ENCODE measurements around the gene CCR5AS.
"Not testable (repeated sequence)": the region's sequence is repeated elsewhere in the genome, so short reads cannot be mapped to it uniquely, and the experiment has no call there.

Gene CCR5AS

GRCh38 chr3:46440531-46441294, 33.8 kb upstream of the CCR5AS start:
- no peak for TF ChIP-seq JUND (IDR thresholded peaks at IDR 0.05; ENCODE audit: low read depth)
- DNase-seq (ENCODE audit: low read depth in 1 of 2, low spot score in 1 of 2) = no peak
- in situ Hi-C loops (cut with HindIII; ENCODE audit: low pct_unique_long_range_greater_than_20kb, low sequenced_read_pairs) = no loop called here

- in situ Hi-C loops (cut with HindIII; ENCODE audit: low pct_unique_long_range_greater_than_20kb, low sequenced_read_pairs) = no loop called here
- no peak for DNase-seq (ENCODE audit: low read depth in 1 of 2, low spot score in 1 of 2)
- TF ChIP-seq JUND (IDR thresholded peaks at IDR 0.05; ENCODE audit: low read depth) = no peak
Observed at GRCh38 chr3:46438831-46439230, 32.0 kb upstream of the CCR5AS start.

- in situ Hi-C loops (cut with HindIII; ENCODE audit: low pct_unique_long_range_greater_than_20kb, low sequenced_read_pairs) = no loop called here
- no peak for TF ChIP-seq JUND (IDR thresholded peaks at IDR 0.05; ENCODE audit: low read depth)
- DNase-seq (ENCODE audit: low read depth in 1 of 2, low spot score in 1 of 2) = no peak
Observed at GRCh38 chr3:46435081-46435726, 28.3 kb upstream of the CCR5AS start.

GRCh38 chr3:46433841-46434240, 27.0 kb upstream of the CCR5AS start:
- in situ Hi-C loops (cut with HindIII; ENCODE audit: low pct_unique_long_range_greater_than_20kb, low sequenced_read_pairs) = no loop called here
- DNase-seq (ENCODE audit: low read depth in 1 of 2, low spot score in 1 of 2) = no peak
- TF ChIP-seq JUND (IDR thresholded peaks at IDR 0.05; ENCODE audit: low read depth) = no peak

GRCh38 chr3:46433118-46433517, 26.3 kb upstream of the CCR5AS start:
- DNase-seq (ENCODE audit: low read depth in 1 of 2, low spot score in 1 of 2); in situ Hi-C loops (cut with HindIII; ENCODE audit: low pct_unique_long_range_greater_than_20kb, low sequenced_read_pairs): not testable (repeated sequence)

GRCh38 chr3:46431905-46432304, 25.0 kb upstream of the CCR5AS start:
- DNase-seq (ENCODE audit: low read depth in 1 of 2, low spot score in 1 of 2); in situ Hi-C loops (cut with HindIII; ENCODE audit: low pct_unique_long_range_greater_than_20kb, low sequenced_read_pairs): not testable (repeated sequence)

- DNase-seq (ENCODE audit: low read depth in 1 of 2, low spot score in 1 of 2); in situ Hi-C loops (cut with HindIII; ENCODE audit: low pct_unique_long_range_greater_than_20kb, low sequenced_read_pairs): not testable (repeated sequence)
Observed at GRCh38 chr3:46430879-46431278, 24.0 kb upstream of the CCR5AS start.

- no peak for TF ChIP-seq JUND (IDR thresholded peaks at IDR 0.05; ENCODE audit: low read depth)
- in situ Hi-C loops (cut with HindIII; ENCODE audit: low pct_unique_long_range_greater_than_20kb, low sequenced_read_pairs) = no loop called here
- no peak for DNase-seq (ENCODE audit: low read depth in 1 of 2, low spot score in 1 of 2)
Observed at GRCh38 chr3:46429671-46430070, 22.8 kb upstream of the CCR5AS start.

- in situ Hi-C loops (cut with HindIII; ENCODE audit: low pct_unique_long_range_greater_than_20kb, low sequenced_read_pairs) = no loop called here
- DNase-seq (ENCODE audit: low read depth in 1 of 2, low spot score in 1 of 2) = peak in 1 of 2 experiments; percentile 51
- TF ChIP-seq JUND (IDR thresholded peaks at IDR 0.05; ENCODE audit: low read depth) = no peak
Observed at GRCh38 chr3:46429250-46429649, 22.4 kb upstream of the CCR5AS start.

- in situ Hi-C loops (cut with HindIII; ENCODE audit: low pct_unique_long_range_greater_than_20kb, low sequenced_read_pairs) = no loop called here
- TF ChIP-seq JUND (IDR thresholded peaks at IDR 0.05; ENCODE audit: low read depth) = no peak
- no peak for DNase-seq (ENCODE audit: low read depth in 1 of 2, low spot score in 1 of 2)
Observed at GRCh38 chr3:46427916-46428833, 21.3 kb upstream of the CCR5AS start.

GRCh38 chr3:46427404-46427803, 20.5 kb upstream of the CCR5AS start:
- in situ Hi-C loops (cut with HindIII; ENCODE audit: low pct_unique_long_range_greater_than_20kb, low sequenced_read_pairs); DNase-seq (ENCODE audit: low read depth in 1 of 2, low spot score in 1 of 2): not testable (repeated sequence)

- DNase-seq (ENCODE audit: low read depth in 1 of 2, low spot score in 1 of 2); in situ Hi-C loops (cut with HindIII; ENCODE audit: low pct_unique_long_range_greater_than_20kb, low sequenced_read_pairs): not testable (repeated sequence)
Observed at GRCh38 chr3:46426476-46426875, 19.6 kb upstream of the CCR5AS start.

GRCh38 chr3:46423588-46423987, 16.7 kb upstream of the CCR5AS start:
- in situ Hi-C loops (cut with HindIII; ENCODE audit: low pct_unique_long_range_greater_than_20kb, low sequenced_read_pairs) = no loop called here
- no peak for TF ChIP-seq JUND (IDR thresholded peaks at IDR 0.05; ENCODE audit: low read depth)
- DNase-seq (ENCODE audit: low read depth in 1 of 2, low spot score in 1 of 2) = no peak
